ENCODE data around the gene POC1A. TPM values are rescaled to one million over a fixed set of nuclear protein-coding genes. Genes with fewer than 3 reads are reported as not detected.

POC1A gene
- total RNA-seq, 1 experiment from 2014 or later = 43.0 TPM

DNA sequence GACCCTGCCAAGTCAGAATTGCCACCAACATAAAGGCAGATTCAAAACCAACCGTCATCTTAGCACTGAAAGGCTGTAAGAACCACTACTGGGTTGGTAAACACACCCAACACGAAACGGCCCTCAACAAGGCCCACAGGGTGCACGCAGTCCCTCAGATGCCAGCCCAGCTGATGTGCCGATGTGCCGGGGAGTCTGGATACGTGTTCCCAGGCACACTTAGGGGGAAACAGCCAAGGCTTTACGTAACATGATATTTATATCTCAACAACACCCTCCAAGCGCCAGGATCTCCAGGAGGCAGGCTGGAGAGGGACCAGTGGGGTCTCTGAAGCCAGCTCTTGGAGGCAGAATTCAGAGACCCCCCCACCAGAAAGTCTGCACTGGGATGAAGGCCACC is 14.2 kb downstream of the POC1A start:
- no TSS peak for BruUV-seq (replicated peaks)
- Histone ChIP-seq H3K79me2 (ENCODE audit: low read length) (no peaks in the 10 kb centered on the region), H3K4me2 (ENCODE audit: low read length) (no peak overlapping the region), H3K36me3 (ENCODE audit: low read depth, low read length) (peaks cover 24% of the 10 kb centered on the region), H3K4me3 (ENCODE audit: low read length) (no peak overlapping the region), H3K9me3 (ENCODE audit: low read length) (no peaks in the 10 kb centered on the region), H3K27me3 (ENCODE audit: low read length) (no peaks in the 10 kb centered on the region), H3K9me2 (replicated peaks; ENCODE audit: low read length) (no peaks in the 10 kb centered on the region), H3K27ac (ENCODE audit: low read length) (no peak overlapping the region), H2AFZ (ENCODE audit: low read length) (no peak overlapping the region), H4K20me1 (ENCODE audit: low read length) (no peaks in the 10 kb centered on the region), H3K9ac (ENCODE audit: low read length) (no peak overlapping the region), H3F3A (ENCODE audit: low read length, unreplicated experiment) (no peaks in the 10 kb centered on the region), H3K4me1 (ENCODE audit: insufficient read depth, low read length) (peaks cover 2% of the 10 kb centered on the region; the same call in 1 of the 2 replicates)
- ATAC-seq (no peak), DNase-seq (no peak)
- TF ChIP-seq EZH2 (IDR thresholded peaks at IDR 0.05; ENCODE audit: low read length, unreplicated experiment) (no peak), EZH2phosphoT487 (IDR thresholded peaks at IDR 0.05; ENCODE audit: borderline replicate concordance, low read length) (no peak)
- TF ChIP-seq, protein P1, sequence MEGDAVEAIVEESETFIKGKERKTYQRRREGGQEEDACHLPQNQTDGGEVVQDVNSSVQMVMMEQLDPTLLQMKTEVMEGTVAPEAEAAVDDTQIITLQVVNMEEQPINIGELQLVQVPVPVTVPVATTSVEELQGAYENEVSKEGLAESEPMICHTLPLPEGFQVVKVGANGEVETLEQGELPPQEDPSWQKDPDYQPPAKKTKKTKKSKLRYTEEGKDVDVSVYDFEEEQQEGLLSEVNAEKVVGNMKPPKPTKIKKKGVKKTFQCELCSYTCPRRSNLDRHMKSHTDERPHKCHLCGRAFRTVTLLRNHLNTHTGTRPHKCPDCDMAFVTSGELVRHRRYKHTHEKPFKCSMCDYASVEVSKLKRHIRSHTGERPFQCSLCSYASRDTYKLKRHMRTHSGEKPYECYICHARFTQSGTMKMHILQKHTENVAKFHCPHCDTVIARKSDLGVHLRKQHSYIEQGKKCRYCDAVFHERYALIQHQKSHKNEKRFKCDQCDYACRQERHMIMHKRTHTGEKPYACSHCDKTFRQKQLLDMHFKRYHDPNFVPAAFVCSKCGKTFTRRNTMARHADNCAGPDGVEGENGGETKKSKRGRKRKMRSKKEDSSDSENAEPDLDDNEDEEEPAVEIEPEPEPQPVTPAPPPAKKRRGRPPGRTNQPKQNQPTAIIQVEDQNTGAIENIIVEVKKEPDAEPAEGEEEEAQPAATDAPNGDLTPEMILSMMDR (conservative IDR thresholded peaks at IDR 0.05; ENCODE audit: low read depth, low read length) = no peak
- intact Hi-C loops (cut with micrococcal nuclease) = no loop called here
- CTCF ChIA-PET = no interaction called here
- POLR2A ChIA-PET (ENCODE audit: unreplicated experiment) = no interaction called here

DNA sequence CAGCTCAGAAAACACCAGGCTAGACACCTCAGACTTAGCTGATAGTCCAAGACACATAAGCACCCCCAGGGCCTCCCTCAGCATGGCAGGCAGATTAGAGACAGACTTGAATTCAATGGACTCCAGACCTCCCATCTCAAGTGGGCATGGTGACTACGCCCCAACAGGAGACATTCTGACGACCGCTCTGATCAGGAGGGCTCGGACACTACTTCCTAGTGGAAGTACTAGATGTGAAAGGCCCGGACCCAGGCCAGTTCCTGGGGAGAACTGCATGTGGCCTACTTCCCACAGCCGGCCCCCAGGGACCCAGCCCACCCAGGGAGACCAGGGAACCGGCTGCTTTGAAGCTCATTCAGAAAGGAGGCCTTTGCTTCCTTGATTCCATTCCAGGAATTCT is 16.9 kb downstream of the POC1A start:
- ChIA-PET POLR2A (ENCODE audit: unreplicated experiment) (no interaction called here), CTCF (no interaction called here)
- Histone ChIP-seq H3K4me1 (ENCODE audit: insufficient read depth, low read length) (no peaks in the 10 kb centered on the region), H3K9me2 (replicated peaks; ENCODE audit: low read length) (no peaks in the 10 kb centered on the region), H3K4me2 (ENCODE audit: low read length) (no peak overlapping the region), H2AFZ (ENCODE audit: low read length) (no peak overlapping the region), H3K27ac (ENCODE audit: low read length) (no peak overlapping the region), H4K20me1 (ENCODE audit: low read length) (no peaks in the 10 kb centered on the region), H3K79me2 (ENCODE audit: low read length) (no peaks in the 10 kb centered on the region), H3K27me3 (ENCODE audit: low read length) (no peaks in the 10 kb centered on the region), H3K9me3 (ENCODE audit: low read length) (no peaks in the 10 kb centered on the region), H3K9ac (ENCODE audit: low read length) (no peak overlapping the region), H3F3A (ENCODE audit: low read length, unreplicated experiment) (no peaks in the 10 kb centered on the region), H3K36me3 (ENCODE audit: low read depth, low read length) (peaks cover 23% of the 10 kb centered on the region), H3K4me3 (ENCODE audit: low read length) (no peak overlapping the region)
- no TSS peak for BruUV-seq (replicated peaks)
- intact Hi-C loops (cut with micrococcal nuclease) = no loop called here
- TF ChIP-seq EZH2phosphoT487 (IDR thresholded peaks at IDR 0.05; ENCODE audit: borderline replicate concordance, low read length) (no peak), EZH2 (IDR thresholded peaks at IDR 0.05; ENCODE audit: low read length, unreplicated experiment) (no peak)
- TF ChIP-seq, protein P1 (conservative IDR thresholded peaks at IDR 0.05; ENCODE audit: low read depth, low read length) = no peak
- no peak for DNase-seq
- no peak for ATAC-seq

DNA sequence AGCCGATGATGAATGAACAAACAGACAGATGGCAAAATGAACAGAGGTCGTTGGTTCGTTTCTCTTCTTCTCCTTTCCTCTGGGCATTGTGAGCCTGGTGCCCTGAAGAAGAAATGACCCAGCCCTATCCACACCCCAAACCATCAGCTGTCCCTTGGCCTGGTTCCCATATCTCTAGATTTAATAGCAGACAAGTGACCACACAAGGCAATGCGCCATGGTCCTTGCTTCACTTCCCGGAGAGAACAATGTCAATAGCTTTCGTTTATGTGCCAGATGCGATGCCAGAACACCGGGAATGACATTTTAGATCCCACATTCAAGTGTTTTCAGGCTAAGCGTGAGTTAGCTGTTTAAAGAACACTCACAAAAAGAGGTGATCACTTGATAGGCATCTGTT is 17.7 kb downstream of the POC1A start:
- Histone ChIP-seq H3K27me3 (ENCODE audit: low read length) (no peaks in the 10 kb centered on the region), H3K79me2 (ENCODE audit: low read length) (no peaks in the 10 kb centered on the region), H3K9me2 (replicated peaks; ENCODE audit: low read length) (no peaks in the 10 kb centered on the region), H3K36me3 (ENCODE audit: low read depth, low read length) (peaks cover 20% of the 10 kb centered on the region; the same call in 1 of the 2 replicates), H3K4me2 (ENCODE audit: low read length) (no peak overlapping the region), H2AFZ (ENCODE audit: low read length) (no peak overlapping the region), H3K4me3 (ENCODE audit: low read length) (no peak overlapping the region), H3K9ac (ENCODE audit: low read length) (no peak overlapping the region), H3F3A (ENCODE audit: low read length, unreplicated experiment) (no peaks in the 10 kb centered on the region), H3K9me3 (ENCODE audit: low read length) (no peaks in the 10 kb centered on the region), H3K4me1 (ENCODE audit: insufficient read depth, low read length) (no peaks in the 10 kb centered on the region), H4K20me1 (ENCODE audit: low read length) (no peaks in the 10 kb centered on the region), H3K27ac (ENCODE audit: low read length) (no peak overlapping the region)
- ATAC-seq = no peak
- intact Hi-C loops (cut with micrococcal nuclease) = no loop called here
- TF ChIP-seq EZH2 (IDR thresholded peaks at IDR 0.05; ENCODE audit: low read length, unreplicated experiment) (no peak), EZH2phosphoT487 (IDR thresholded peaks at IDR 0.05; ENCODE audit: borderline replicate concordance, low read length) (no peak)
- TF ChIP-seq, protein P1 (conservative IDR thresholded peaks at IDR 0.05; ENCODE audit: low read depth, low read length) = no peak
- DNase-seq = no peak
- POLR2A ChIA-PET (ENCODE audit: unreplicated experiment) = no interaction called here
- no TSS peak for BruUV-seq (replicated peaks)
- CTCF ChIA-PET = no interaction called here
